Parathyroid adenoma (tissue), 2 donors: ENCODE data around the gene MROH7.

Source experiments
- H2AFZ ChIP-seq: fragments of 300-600 bp; sonication (generic); one replicate; pipeline ENCODE4 v1.7.0; 2017; ENCODE audit warnings: antibody characterized with exemption, mild to moderate bottlenecking
- H3K27ac ChIP-seq: fragments of 300-600 bp; sonication (generic); one replicate; pipeline ENCODE4 v1.7.0; 2017
- H3K27me3 ChIP-seq: fragments of 300-600 bp; sonication (generic); one replicate; pipeline ENCODE4 v1.7.0; 2017; ENCODE audit warnings: low read length; ENCODE audit not compliant: control insufficient read depth, insufficient read depth
- H3K36me3 ChIP-seq: fragments of 300-600 bp; sonication (generic); one replicate; pipeline ENCODE4 v1.7.0; 2017; ENCODE audit warnings: low read length; ENCODE audit not compliant: control insufficient read depth, insufficient read depth
- H3K4me1 ChIP-seq: fragments of 300-600 bp; sonication (generic); one replicate; pipeline ENCODE4 v1.7.0; 2017; ENCODE audit warnings: control low read depth
- H3K4me2 ChIP-seq: fragments of 300-600 bp; sonication (generic); one replicate; pipeline ENCODE4 v1.7.0; 2017; ENCODE audit warnings: low read length
- H3K4me3 ChIP-seq: fragments of 300-600 bp; sonication (generic); one replicate; pipeline ENCODE4 v1.7.0; 2017; ENCODE audit warnings: low read depth, low read length
- H3K79me2 ChIP-seq: fragments of 300-600 bp; sonication (generic); one replicate; pipeline ENCODE4 v1.7.0; 2017; ENCODE audit warnings: control low read depth
- H3K9ac ChIP-seq: fragments of 300-600 bp; sonication (generic); one replicate; pipeline ENCODE4 v1.7.0; 2017; ENCODE audit warnings: mild to moderate bottlenecking
- H3K9me3 ChIP-seq: fragments of 300-600 bp; sonication (generic); one replicate; pipeline ENCODE4 v1.7.0; 2017; ENCODE audit warnings: low read length; ENCODE audit not compliant: control insufficient read depth
- CTCF ChIP-seq: fragments of 300-600 bp; sonication (generic); IDR thresholded peaks from one replicate; pipeline ENCODE4 v1.7.0; 2017; ENCODE audit warnings: antibody characterized with exemption, mild to moderate bottlenecking
- donor health status: primary hyperparathyroidism.

MROH7 gene

GRCh38 chr1:54640863-54641836 is at the start of gene MROH7:
MROH7 (plus strand) TSS chr1:54641786; CDS start chr1:54652927, 11,141 bp downstream.
- no peak within 1 kb of the TSS for H3K9ac ChIP-seq

GRCh38 chr1:54593571-54594160 is 47.9 kb upstream of the MROH7 start:
- H3K4me2 ChIP-seq, result no peak overlapping the region
- no peaks in the 10 kb centered on the region for H3K79me2 ChIP-seq
- no peak overlapping the region for H2AFZ ChIP-seq
- no peaks in the 10 kb centered on the region for H3K36me3 ChIP-seq
- H3K4me1 ChIP-seq, result no peaks in the 10 kb centered on the region
- no peak overlapping the region for H3K4me3 ChIP-seq
- no peak overlapping the region for H3K9ac ChIP-seq
- no peak overlapping the region for H3K27ac ChIP-seq
- no peaks in the 10 kb centered on the region for H3K27me3 ChIP-seq
- TF ChIP-seq CTCF, result no peak
- H3K9me3 ChIP-seq, result no peaks in the 10 kb centered on the region

More at GRCh38 chr1:54640863-54641836, at the start of gene MROH7:
- no peak within 1 kb of the TSS for H3K4me3 ChIP-seq
- H2AFZ ChIP-seq, result no peak within 1 kb of the TSS
- TF ChIP-seq CTCF, result no peak
- H3K27ac ChIP-seq, result no peak within 1 kb of the TSS
- H3K27me3 ChIP-seq, result no peaks in the 10 kb centered on the region
- no peaks in the 10 kb centered on the region for H3K36me3 ChIP-seq
- no peaks in the 10 kb centered on the region for H3K9me3 ChIP-seq
- no peaks in the 10 kb centered on the region for H3K4me1 ChIP-seq
- H3K79me2 ChIP-seq, result no peaks in the 10 kb centered on the region
- H3K4me2 ChIP-seq, result no peak within 1 kb of the TSS

- Histone ChIP-seq H3K36me3 (no peaks in the 10 kb centered on the region), H3K27ac (no peak overlapping the region), H3K9ac (no peak overlapping the region)
These were observed 47.1 kb upstream of the MROH7 start for GRCh38 chr1:54594463-54594862.

GRCh38 chr1:54595956-54596498 is 45.6 kb upstream of the MROH7 start:
- Histone ChIP-seq H3K4me1 (no peaks in the 10 kb centered on the region), H3K27me3 (no peaks in the 10 kb centered on the region), H2AFZ (no peak overlapping the region), H3K9ac (no peak overlapping the region), H3K79me2 (no peaks in the 10 kb centered on the region), H3K36me3 (no peaks in the 10 kb centered on the region), H3K9me3 (no peaks in the 10 kb centered on the region), H3K27ac (no peak overlapping the region), H3K4me3 (no peak overlapping the region), H3K4me2 (no peak overlapping the region)
- TF ChIP-seq CTCF, result no peak

More at GRCh38 chr1:54594463-54594862, 47.1 kb upstream of the MROH7 start:
- H3K79me2 ChIP-seq, result no peaks in the 10 kb centered on the region
- no peaks in the 10 kb centered on the region for H3K9me3 ChIP-seq
- H2AFZ ChIP-seq, result no peak overlapping the region
- no peaks in the 10 kb centered on the region for H3K27me3 ChIP-seq
- H3K4me3 ChIP-seq, result no peak overlapping the region
- TF ChIP-seq CTCF, result no peak
- no peak overlapping the region for H3K4me2 ChIP-seq
- H3K4me1 ChIP-seq, result no peaks in the 10 kb centered on the region
